Hematopoietic multipotent progenitor cell treated with erythropoietin and hydrocortisone succinate and interleukin-3 and kit ligand, for 6 days (in vitro differentiated cells): ENCODE measurements around the gene PTTG1IP.
"Not testable (repeated sequence)": the region's sequence is repeated elsewhere in the genome, so short reads cannot be mapped to it uniquely, and the experiment has no call there.

ENCODE experiments used
- DNase-seq: peaks from one replicate; pipeline ENCODE4 v3.0.0-alpha.2; 2015

Gene PTTG1IP

DNA sequence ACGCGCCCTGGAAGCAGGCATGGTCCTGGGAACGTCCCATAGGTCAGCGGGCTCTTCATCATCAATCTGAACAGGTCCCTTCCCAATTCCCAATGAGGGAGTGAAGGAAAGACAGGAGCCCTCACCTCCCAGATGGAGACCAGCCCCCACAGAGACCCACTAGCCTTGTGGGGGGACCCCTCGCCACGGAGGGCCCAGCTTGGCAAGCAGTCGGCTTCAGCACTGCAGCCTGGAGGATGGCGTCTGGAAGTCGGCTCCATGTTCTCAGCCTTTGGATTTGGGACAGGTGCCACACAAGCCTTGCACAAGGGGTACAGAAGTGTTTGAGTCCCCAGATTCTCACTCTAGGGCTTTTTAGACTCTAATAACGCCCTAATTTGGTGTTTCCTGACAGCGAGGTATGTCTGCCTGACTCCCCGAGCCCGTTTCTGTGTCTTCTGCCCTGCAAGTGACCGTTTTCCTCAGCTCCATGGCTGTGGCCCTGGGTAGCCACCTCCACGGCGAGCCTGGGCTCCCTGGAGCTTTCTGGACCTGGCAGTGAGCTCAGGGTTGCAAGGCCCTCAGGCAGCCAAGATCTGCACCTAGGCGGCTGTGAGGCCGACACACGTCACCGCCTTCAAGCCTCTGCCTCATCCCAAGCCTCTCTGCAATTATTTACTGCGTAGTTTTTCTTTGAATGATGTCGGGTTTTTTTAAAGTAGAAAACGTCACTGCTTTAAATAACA is 30.6 kb downstream of the PTTG1IP start:
- DNase-seq, result no peak

GRCh38 chr21:44842087-44842486 is 31.4 kb downstream of the PTTG1IP start:
- DNase-seq, result no peak

- DNase-seq, result no peak
These were observed 32.7 kb downstream of the PTTG1IP start for GRCh38 chr21:44840771-44841170.

GRCh38 chr21:44838951-44839350 is 34.5 kb downstream of the PTTG1IP start:
- no peak for DNase-seq

DNA sequence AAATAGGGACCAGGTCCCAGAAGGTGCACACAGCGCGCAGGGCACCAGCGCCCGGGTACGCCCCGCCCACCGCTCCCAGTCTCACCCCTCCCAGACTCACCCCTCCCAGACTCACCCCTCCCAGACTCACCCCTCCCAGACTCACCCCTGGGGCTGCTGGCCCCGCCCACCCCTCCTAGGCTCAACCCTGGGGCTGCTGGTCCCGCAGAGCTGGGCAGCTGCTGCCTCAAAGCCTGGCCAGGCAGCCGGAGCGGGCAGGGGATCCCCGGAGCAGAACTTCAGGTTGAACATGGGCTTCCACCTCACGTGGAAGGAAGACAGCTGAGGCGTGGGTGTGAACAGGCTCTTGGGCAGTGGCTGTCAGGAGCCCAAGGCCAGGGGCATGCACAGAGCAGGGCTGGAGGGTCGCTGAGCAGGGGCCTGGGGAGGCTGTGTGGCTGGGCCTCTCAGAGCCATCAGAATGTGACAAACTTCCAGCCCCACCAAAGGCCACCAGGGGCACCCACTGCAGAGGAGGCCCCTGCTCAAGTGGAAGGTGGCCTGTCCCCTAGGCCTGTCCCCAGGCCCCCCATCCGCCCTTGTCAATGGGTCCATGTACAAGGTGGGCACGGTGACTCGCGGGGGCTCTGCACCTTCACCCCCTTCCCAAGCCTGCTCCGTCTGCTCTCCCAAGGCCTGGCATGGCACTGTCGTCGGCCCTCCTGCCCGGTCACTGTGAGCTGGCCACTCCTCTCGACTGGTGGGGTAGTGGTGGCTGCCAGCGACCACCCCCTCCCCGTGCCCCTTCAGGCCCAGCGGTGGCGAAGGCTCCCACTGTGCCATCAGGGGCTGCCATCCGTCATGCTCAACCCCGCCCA is 35.2 kb downstream of the PTTG1IP start:
- DNase-seq, result peak; percentile 48

GRCh38 chr21:44837537-44837936 is 36.0 kb downstream of the PTTG1IP start:
- DNase-seq, result no peak

GRCh38 chr21:44836666-44837471 is 36.6 kb downstream of the PTTG1IP start:
- DNase-seq, result peak; percentile 25

- no peak for DNase-seq
These were observed 37.2 kb downstream of the PTTG1IP start for GRCh38 chr21:44836349-44836665.

- DNase-seq, result no peak
These were observed 37.9 kb downstream of the PTTG1IP start for GRCh38 chr21:44835647-44835973.

GRCh38 chr21:44834951-44835646 is 38.4 kb downstream of the PTTG1IP start:
- DNase-seq, result no peak

DNA sequence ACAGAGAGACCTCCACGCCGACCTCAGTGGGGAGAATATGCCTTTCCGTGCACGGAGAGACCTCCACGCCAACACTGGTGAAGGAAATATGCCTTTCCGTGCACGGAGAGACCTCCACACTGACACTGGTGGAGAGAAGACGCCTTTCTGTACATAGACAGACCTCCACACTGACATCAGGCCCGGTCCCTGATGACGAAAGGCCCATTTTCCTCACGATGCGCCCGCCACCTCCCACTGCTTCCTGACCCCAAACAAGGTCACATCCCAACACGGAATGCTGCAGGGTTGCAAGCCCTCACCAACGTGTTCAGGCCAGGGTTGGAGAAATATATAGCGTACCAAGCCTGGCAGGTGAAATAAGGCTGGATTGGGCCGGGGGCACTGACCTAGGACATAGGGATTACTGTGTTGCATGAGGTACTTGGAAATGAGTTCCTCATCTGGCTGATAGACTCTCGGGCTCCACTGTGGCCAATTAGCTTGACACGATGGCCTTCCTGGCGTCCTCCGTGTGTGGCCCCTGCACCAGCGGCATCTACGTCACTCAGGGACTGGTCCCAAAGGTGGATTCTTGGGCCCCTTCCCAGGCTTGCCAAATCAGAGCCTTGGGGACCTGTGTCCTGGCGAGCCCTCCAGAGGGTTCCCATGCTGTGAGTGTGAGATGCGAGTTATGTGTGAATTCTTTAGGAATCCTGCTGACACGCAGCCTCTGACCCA is 39.1 kb downstream of the PTTG1IP start:
- DNase-seq, result no peak

GRCh38 chr21:44833663-44834062 is 39.8 kb downstream of the PTTG1IP start:
- no peak for DNase-seq

DNA sequence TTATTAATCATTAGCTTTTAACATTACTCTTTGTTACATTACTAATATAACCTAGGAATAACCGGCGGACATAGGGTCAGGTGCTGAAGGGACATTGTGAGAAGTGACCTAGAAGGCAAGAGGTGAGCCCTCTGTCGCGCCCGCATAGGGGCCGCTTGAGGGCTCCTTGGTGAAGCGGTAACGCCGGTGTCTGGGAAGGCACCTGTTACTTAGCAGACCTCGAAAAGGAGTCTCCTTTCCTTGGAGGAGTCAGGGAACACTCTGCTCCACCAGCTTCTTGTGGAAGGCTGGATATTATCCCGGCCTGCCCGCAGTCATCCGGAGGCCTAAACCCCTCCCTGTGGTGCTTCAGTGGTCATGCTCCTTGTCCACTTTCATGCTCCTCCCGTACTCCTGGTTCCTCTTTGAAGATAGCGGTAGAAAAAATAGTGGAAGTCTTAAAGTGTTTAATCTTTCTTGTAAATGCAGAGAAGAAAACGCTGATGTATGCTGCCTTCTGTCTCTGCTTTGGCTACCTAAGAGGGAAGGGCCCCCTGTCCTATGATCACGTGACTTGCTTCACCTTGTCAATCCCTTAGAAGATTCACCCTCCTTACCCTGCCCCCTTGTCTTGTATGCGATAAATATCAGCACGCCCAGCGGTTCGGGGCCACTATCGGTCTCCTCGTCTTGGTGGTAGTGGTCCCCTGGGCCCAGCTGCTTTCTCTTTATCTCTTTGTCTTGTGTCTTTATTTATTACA is 40.8 kb downstream of the PTTG1IP start:
- not testable (repeated sequence) for DNase-seq

GRCh38 chr21:44831227-44831860 is 42.1 kb downstream of the PTTG1IP start:
- DNase-seq, result peak; percentile 39

GRCh38 chr21:44829507-44830092 is 43.9 kb downstream of the PTTG1IP start:
- DNase-seq, result no peak

- no peak for DNase-seq
These were observed 45.0 kb downstream of the PTTG1IP start for GRCh38 chr21:44828362-44829056.

GRCh38 chr21:44823179-44823660 is 50.3 kb downstream of the PTTG1IP start:
- peak; percentile 46 for DNase-seq

GRCh38 chr21:44822484-44823178 is 50.9 kb downstream of the PTTG1IP start:
- DNase-seq, result peak; percentile 34

DNA sequence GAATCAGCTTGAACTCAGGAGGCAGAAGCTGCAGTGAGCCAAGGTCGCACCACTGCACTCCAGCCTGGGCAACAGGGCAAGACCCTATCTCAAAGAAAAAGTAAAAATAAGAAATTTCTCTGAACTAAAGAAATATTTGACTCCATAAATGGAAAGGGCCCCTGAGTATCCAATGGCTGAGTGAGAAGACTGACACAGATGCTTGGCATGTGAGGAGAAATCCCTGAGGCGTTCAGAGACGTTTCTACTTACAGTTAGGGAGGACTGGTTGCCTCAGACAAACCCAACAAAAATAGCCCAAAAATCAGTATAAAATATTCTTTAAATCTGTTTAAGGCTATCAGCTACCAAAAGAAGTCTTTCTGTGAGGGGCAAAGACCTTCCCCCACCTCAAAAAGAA is 52.6 kb downstream of the PTTG1IP start:
- DNase-seq, result no peak
